Neural progenitor cell (in vitro differentiated cells): Measurements from ENCODE around the gene IFI30. TPM values are rescaled to one million over a fixed set of nuclear protein-coding genes. Genes with fewer than 3 reads are reported as not detected.

Experiments used
- DNase-seq: peaks from one replicate; pipeline ENCODE4 v3.0.0-alpha.2; 2016; ENCODE audit warnings: low spot score
- H2AFZ ChIP-seq: fragments of 200-600 bp; sonication (generic); replicated peaks from 2 replicates; pipeline ENCODE4 v1.6.1; 2016; ENCODE audit warnings: antibody characterized with exemption
- H3F3A ChIP-seq: fragments of 200-600 bp; sonication (generic); 2 replicates; pipeline ENCODE4 v1.6.1; 2016; ENCODE audit warnings: antibody characterized with exemption, low read depth
- H3K27ac ChIP-seq: fragments of 200-600 bp; sonication (generic); 2 replicates; pipeline ENCODE4 v1.5.1; 2016; ENCODE audit warnings: mild to moderate bottlenecking
- H3K27me3 ChIP-seq: fragments of 200-600 bp; sonication (generic); 2 replicates; pipeline ENCODE4 v1.6.1; 2016; ENCODE audit warnings: mild to moderate bottlenecking, moderate library complexity
- H3K36me3 ChIP-seq: fragments of 200-600 bp; sonication (generic); 2 replicates; pipeline ENCODE4 v1.5.1; 2016
- H3K4me1 ChIP-seq: fragments of 200-600 bp; sonication (generic); 2 replicates; pipeline ENCODE4 v1.6.1; 2016; ENCODE audit warnings: mixed run types
- H3K4me2 ChIP-seq: fragments of 200-600 bp; sonication (generic); 2 replicates; pipeline ENCODE4 v1.6.1; 2016
- H3K4me3 ChIP-seq: fragments of 200-600 bp; sonication (generic); 2 replicates; pipeline ENCODE4 v1.5.1; 2016
- H3K79me2 ChIP-seq: fragments of 200-600 bp; sonication (generic); 2 replicates; pipeline ENCODE4 v1.6.1; 2016; ENCODE audit warnings: low read depth
- H3K9ac ChIP-seq: fragments of 200-600 bp; sonication (generic); 2 replicates; pipeline ENCODE4 v1.6.1; 2016
- H3K9me3 ChIP-seq: fragments of 200-600 bp; sonication (generic); 2 replicates; pipeline ENCODE4 v1.5.1; 2016; ENCODE audit warnings: low read depth
- H4K20me1 ChIP-seq: fragments of 200-600 bp; sonication (generic); 2 replicates; pipeline ENCODE4 v1.6.1; 2016; ENCODE audit warnings: low read depth
- H3K27ac Mint-ChIP-seq: 3 replicates; pipeline ENCODE4 v1.8.0; 2021; ENCODE audit warnings: mixed read lengths
- H3K27me3 Mint-ChIP-seq: 2 replicates; pipeline ENCODE4 v1.8.0; 2022; ENCODE audit warnings: low read depth, mild to moderate bottlenecking, inconsistent platforms, moderate library complexity, mixed read lengths; ENCODE audit not compliant: insufficient read depth
- H3K36me3 Mint-ChIP-seq: 3 replicates; pipeline ENCODE4 v1.8.0; 2021; ENCODE audit warnings: mixed read lengths
- H3K4me1 Mint-ChIP-seq: 3 replicates; pipeline ENCODE4 v1.8.0; 2021; ENCODE audit warnings: mixed read lengths
- H3K4me3 Mint-ChIP-seq: 3 replicates; pipeline ENCODE4 v1.8.0; 2021; ENCODE audit warnings: mild to moderate bottlenecking, moderate library complexity, mixed read lengths
- H3K9me3 Mint-ChIP-seq: 3 replicates; pipeline ENCODE4 v1.8.0; 2020; ENCODE audit warnings: mixed read lengths
- CTCF ChIP-seq: fragments of 200-600 bp; sonication (generic); IDR thresholded peaks from 2 replicates; pipeline ENCODE4 v1.5.1; 2017; ENCODE audit warnings: antibody characterized with exemption, mild to moderate bottlenecking
- EZH2 ChIP-seq: fragments of 200-600 bp; sonication (generic); IDR thresholded peaks from 2 replicates; pipeline ENCODE4 v1.6.1; 2017; ENCODE audit warnings: antibody characterized with exemption, mild to moderate bottlenecking, moderate library complexity
- EZH2phosphoT487 ChIP-seq: fragments of 200-600 bp; sonication (generic); IDR thresholded peaks from 2 replicates; pipeline ENCODE4 v1.6.1; 2017; ENCODE audit warnings: antibody characterized with exemption
- total RNA-seq: library from RNA; depleted of rRNA; stranded (reverse); fragments of >200 nt; gene quantifications from 2 replicates; pipeline ENCODE4 v1.2.3, GENCODE V29; 2015; ENCODE audit warnings: low replicate concordance

The IFI30 gene
- total RNA-seq, 1 donor from 2014 or later = not detected

GRCh38 chr19:18223860-18224524 lies 50.4 kb downstream of the IFI30 start:
- Histone ChIP-seq H3K27ac (no peak overlapping the region), H3K4me3 (peak overlapping the region; percentile 56), H3K4me2 (peak overlapping the region; percentile 70), H3K9ac (no peak overlapping the region), H3K27me3 (peaks cover 61% of the 10 kb centered on the region), H3K79me2 (no peaks in the 10 kb centered on the region), H3K36me3 (no peaks in the 10 kb centered on the region), H2AFZ (peak overlapping the region; percentile 93), H3K9me3 (no peaks in the 10 kb centered on the region), H3F3A (peaks cover 28% of the 10 kb centered on the region), H4K20me1 (peaks cover 21% of the 10 kb centered on the region), H3K4me1 (peaks cover 4% of the 10 kb centered on the region)
- DNase-seq = peak; percentile 81
- Mint-ChIP-seq H3K27ac (peak overlapping the region; percentile 87), H3K27me3 (peaks cover 55% of the 10 kb centered on the region), H3K4me1 (peaks cover 23% of the 10 kb centered on the region), H3K36me3 (no peaks in the 10 kb centered on the region), H3K9me3 (no peaks in the 10 kb centered on the region), H3K4me3 (peak overlapping the region; percentile 93)
- no peak for TF ChIP-seq CTCF

- Mint-ChIP-seq H3K36me3 (no peaks in the 10 kb centered on the region), H3K9me3 (no peaks in the 10 kb centered on the region), H3K4me1 (peaks cover 22% of the 10 kb centered on the region), H3K27ac (peak overlapping the region; percentile 87), H3K4me3 (peak overlapping the region; percentile 93), H3K27me3 (peaks cover 58% of the 10 kb centered on the region)
- H3K4me1 ChIP-seq = peaks cover 4% of the 10 kb centered on the region
- H3K4me2 ChIP-seq = peak overlapping the region; percentile 75
- TF ChIP-seq EZH2 = peak; percentile 90
- peak; percentile 82 for TF ChIP-seq EZH2phosphoT487
- TF ChIP-seq CTCF = no peak
- H3K36me3 ChIP-seq = no peaks in the 10 kb centered on the region
- H3F3A ChIP-seq = peaks cover 32% of the 10 kb centered on the region
- no peaks in the 10 kb centered on the region for H3K9me3 ChIP-seq
- no peak overlapping the region for H3K9ac ChIP-seq
- H3K27ac ChIP-seq = no peak overlapping the region
- peak overlapping the region; percentile 93 for H2AFZ ChIP-seq
- DNase-seq = peak; percentile 99
- peaks cover 21% of the 10 kb centered on the region for H4K20me1 ChIP-seq
- H3K27me3 ChIP-seq = peaks cover 56% of the 10 kb centered on the region
- H3K79me2 ChIP-seq = no peaks in the 10 kb centered on the region
- H3K4me3 ChIP-seq = peak overlapping the region; percentile 56
Observed at GRCh38 chr19:18224525-18225354, 51.1 kb downstream of the IFI30 start.

GRCh38 chr19:18225355-18225701 lies 51.7 kb downstream of the IFI30 start:
- H3K4me3 Mint-ChIP-seq = peak overlapping the region; percentile 93
- Histone ChIP-seq H3K4me1 (peaks cover 4% of the 10 kb centered on the region), H3K79me2 (no peaks in the 10 kb centered on the region), H3K27me3 (peaks cover 52% of the 10 kb centered on the region), H3K4me3 (peak overlapping the region; percentile 56), H3F3A (peaks cover 32% of the 10 kb centered on the region), H3K9ac (no peak overlapping the region), H3K27ac (no peak overlapping the region), H3K4me2 (peak overlapping the region; percentile 75), H3K9me3 (no peaks in the 10 kb centered on the region), H3K36me3 (no peaks in the 10 kb centered on the region), H4K20me1 (peaks cover 18% of the 10 kb centered on the region), H2AFZ (no peak overlapping the region)
- no peaks in the 10 kb centered on the region for H3K9me3 Mint-ChIP-seq
- DNase-seq = no peak
- peaks cover 19% of the 10 kb centered on the region for H3K4me1 Mint-ChIP-seq
- no peaks in the 10 kb centered on the region for H3K36me3 Mint-ChIP-seq
- TF ChIP-seq EZH2phosphoT487 (peak; percentile 46), CTCF (no peak), EZH2 (peak; percentile 89)
- H3K27ac Mint-ChIP-seq = no peak overlapping the region
- H3K27me3 Mint-ChIP-seq = peaks cover 57% of the 10 kb centered on the region
